Measurements from ENCODE around the gene HOXD9.

HOXD9 gene

GRCh38 chr2:176170602-176171305 is 48.2 kb downstream of the HOXD9 start:
- peaks cover 100% of the 10 kb centered on the region for H3K27me3 ChIP-seq
- H3K27ac ChIP-seq, result no peak overlapping the region
- no peak overlapping the region for H3K4me3 ChIP-seq (ENCODE audit: low read depth in 1 of 2, low read length in 1 of 2)
- no peaks in the 10 kb centered on the region for H3K9me3 ChIP-seq
- H3K36me3 ChIP-seq, result no peaks in the 10 kb centered on the region
- no peaks in the 10 kb centered on the region for H3K4me1 ChIP-seq (ENCODE audit: control insufficient read depth in 1 of 2, insufficient read depth in 1 of 2, low read depth in 1 of 2, low read length in 1 of 2)
- TF ChIP-seq, protein P1, sequence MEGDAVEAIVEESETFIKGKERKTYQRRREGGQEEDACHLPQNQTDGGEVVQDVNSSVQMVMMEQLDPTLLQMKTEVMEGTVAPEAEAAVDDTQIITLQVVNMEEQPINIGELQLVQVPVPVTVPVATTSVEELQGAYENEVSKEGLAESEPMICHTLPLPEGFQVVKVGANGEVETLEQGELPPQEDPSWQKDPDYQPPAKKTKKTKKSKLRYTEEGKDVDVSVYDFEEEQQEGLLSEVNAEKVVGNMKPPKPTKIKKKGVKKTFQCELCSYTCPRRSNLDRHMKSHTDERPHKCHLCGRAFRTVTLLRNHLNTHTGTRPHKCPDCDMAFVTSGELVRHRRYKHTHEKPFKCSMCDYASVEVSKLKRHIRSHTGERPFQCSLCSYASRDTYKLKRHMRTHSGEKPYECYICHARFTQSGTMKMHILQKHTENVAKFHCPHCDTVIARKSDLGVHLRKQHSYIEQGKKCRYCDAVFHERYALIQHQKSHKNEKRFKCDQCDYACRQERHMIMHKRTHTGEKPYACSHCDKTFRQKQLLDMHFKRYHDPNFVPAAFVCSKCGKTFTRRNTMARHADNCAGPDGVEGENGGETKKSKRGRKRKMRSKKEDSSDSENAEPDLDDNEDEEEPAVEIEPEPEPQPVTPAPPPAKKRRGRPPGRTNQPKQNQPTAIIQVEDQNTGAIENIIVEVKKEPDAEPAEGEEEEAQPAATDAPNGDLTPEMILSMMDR (IDR thresholded peaks at IDR 0.05), result no peak

DNA sequence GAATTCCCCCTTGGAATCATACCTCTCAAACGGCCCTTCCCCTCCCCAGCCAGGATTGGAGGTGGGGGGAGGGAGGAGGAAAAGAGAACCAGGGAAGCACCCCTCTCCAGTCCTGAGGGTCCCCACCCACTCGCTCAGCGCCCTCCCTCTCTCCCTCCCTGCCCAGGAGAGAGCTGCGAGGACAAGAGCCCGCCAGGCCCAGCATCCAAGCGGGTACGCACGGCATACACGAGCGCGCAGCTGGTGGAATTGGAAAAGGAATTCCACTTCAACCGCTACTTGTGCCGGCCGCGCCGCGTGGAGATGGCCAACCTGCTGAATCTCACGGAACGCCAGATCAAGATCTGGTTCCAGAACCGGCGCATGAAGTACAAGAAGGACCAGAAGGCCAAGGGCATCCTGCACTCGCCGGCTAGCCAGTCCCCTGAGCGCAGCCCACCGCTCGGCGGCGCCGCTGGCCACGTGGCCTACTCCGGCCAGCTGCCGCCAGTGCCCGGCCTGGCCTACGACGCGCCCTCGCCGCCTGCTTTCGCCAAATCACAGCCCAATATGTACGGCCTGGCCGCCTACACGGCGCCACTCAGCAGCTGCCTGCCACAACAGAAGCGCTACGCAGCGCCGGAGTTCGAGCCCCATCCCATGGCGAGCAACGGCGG is 49.0 kb downstream of the HOXD9 start:
- Histone ChIP-seq H3K27me3 (peaks cover 100% of the 10 kb centered on the region), H3K27ac (no peak overlapping the region), H3K9me3 (no peaks in the 10 kb centered on the region), H3K36me3 (no peaks in the 10 kb centered on the region), H3K4me1 (ENCODE audit: control insufficient read depth in 1 of 2, insufficient read depth in 1 of 2, low read depth in 1 of 2, low read length in 1 of 2) (no peaks in the 10 kb centered on the region), H3K4me3 (ENCODE audit: low read depth in 1 of 2, low read length in 1 of 2) (no peak overlapping the region)
- TF ChIP-seq, protein P1 (IDR thresholded peaks at IDR 0.05), result no peak

GRCh38 chr2:176172007-176172894 is 49.7 kb downstream of the HOXD9 start:
- no peaks in the 10 kb centered on the region for H3K4me1 ChIP-seq (ENCODE audit: control insufficient read depth in 1 of 2, insufficient read depth in 1 of 2, low read depth in 1 of 2, low read length in 1 of 2)
- H3K4me3 ChIP-seq (ENCODE audit: low read depth in 1 of 2, low read length in 1 of 2), result no peak overlapping the region
- H3K27ac ChIP-seq, result no peak overlapping the region
- H3K9me3 ChIP-seq, result no peaks in the 10 kb centered on the region
- H3K36me3 ChIP-seq, result no peaks in the 10 kb centered on the region
- TF ChIP-seq, protein P1 (IDR thresholded peaks at IDR 0.05), result no peak
- H3K27me3 ChIP-seq, result peaks cover 100% of the 10 kb centered on the region

DNA sequence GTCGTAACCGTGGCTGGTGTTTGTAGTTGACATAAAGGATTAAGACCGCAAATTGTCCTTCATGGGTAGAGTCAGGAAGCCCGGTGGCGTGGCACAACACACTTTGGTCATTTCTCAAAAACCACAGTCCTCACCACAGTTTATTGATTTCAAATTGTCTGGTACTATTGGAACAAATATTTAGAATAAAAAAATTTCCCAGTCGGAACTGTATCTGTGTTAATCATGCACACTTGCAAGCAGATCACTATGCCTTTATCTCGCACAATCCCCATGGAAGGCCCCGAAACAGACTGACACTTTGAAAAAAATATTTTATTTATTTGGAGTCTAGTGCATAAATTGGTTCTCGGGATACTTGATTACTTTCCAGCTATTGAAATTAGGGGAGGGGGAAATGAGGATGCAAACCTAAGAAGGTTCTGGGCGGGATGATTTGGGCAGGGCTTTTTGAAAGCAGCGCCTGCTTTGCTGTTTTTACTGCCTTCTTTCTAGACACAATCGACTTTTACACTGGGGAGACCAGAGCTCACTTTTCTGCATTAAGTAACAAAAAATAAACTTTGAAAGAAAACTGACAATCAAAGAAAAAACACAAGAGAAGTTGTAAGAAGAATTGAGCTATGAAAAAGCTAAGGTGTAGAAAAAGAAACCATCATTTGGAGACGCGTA is 50.5 kb downstream of the HOXD9 start:
- TF ChIP-seq, protein P1 (IDR thresholded peaks at IDR 0.05), result no peak
- Histone ChIP-seq H3K27me3 (peaks cover 100% of the 10 kb centered on the region), H3K9me3 (no peaks in the 10 kb centered on the region), H3K27ac (no peak overlapping the region), H3K4me3 (ENCODE audit: low read depth in 1 of 2, low read length in 1 of 2) (no peak overlapping the region), H3K36me3 (no peaks in the 10 kb centered on the region), H3K4me1 (ENCODE audit: control insufficient read depth in 1 of 2, insufficient read depth in 1 of 2, low read depth in 1 of 2, low read length in 1 of 2) (no peaks in the 10 kb centered on the region)

Data from neutrophil (primary cell).